DMS114 treated with DMSO at 0.1 percent for 48 hours (cell line): ENCODE data around the gene MPPED1.

Experiments
- DNase-seq: peaks from one replicate; lab custom pipeline; 2025; ENCODE audit not compliant: unreplicated experiment; lab: John Stamatoyannopoulos, UW

MPPED1 gene

GRCh38 chr22:43409800-43410199, 2.0 kb upstream of the MPPED1 start:
- no peak for DNase-seq

GRCh38 chr22:43411040-43411868, 560 bp upstream of the MPPED1 start:
- no peak for DNase-seq

GRCh38 chr22:43412808-43413795, 1.3 kb downstream of the MPPED1 start:
- no peak for DNase-seq

GRCh38 chr22:43413826-43414225, 2.0 kb downstream of the MPPED1 start:
- no peak for DNase-seq

GRCh38 chr22:43415681-43416080, 3.9 kb downstream of the MPPED1 start:
- DNase-seq, result no peak

GRCh38 chr22:43417555-43417954, 5.7 kb downstream of the MPPED1 start:
- DNase-seq, result no peak

GRCh38 chr22:43418079-43418825, 6.4 kb downstream of the MPPED1 start:
- no peak for DNase-seq

- no peak for DNase-seq
Measured at GRCh38 chr22:43419371-43420080, 7.7 kb downstream of the MPPED1 start.

GRCh38 chr22:43421046-43421665, 9.3 kb downstream of the MPPED1 start:
- no peak for DNase-seq

- no peak for DNase-seq
Measured at GRCh38 chr22:43421914-43422615, 10.3 kb downstream of the MPPED1 start.

- no peak for DNase-seq
Measured at GRCh38 chr22:43423046-43423445, 11.2 kb downstream of the MPPED1 start.

GRCh38 chr22:43424201-43424600, 12.4 kb downstream of the MPPED1 start:
- DNase-seq, result no peak

GRCh38 chr22:43424666-43425630, 13.1 kb downstream of the MPPED1 start:
- DNase-seq, result no peak

- DNase-seq, result no peak
Measured at GRCh38 chr22:43425976-43426785, 14.4 kb downstream of the MPPED1 start.

- no peak for DNase-seq
Measured at GRCh38 chr22:43426816-43427215, 15.0 kb downstream of the MPPED1 start.

- no peak for DNase-seq
Measured at GRCh38 chr22:43427296-43428004, 15.6 kb downstream of the MPPED1 start.

- no peak for DNase-seq
Measured at GRCh38 chr22:43428005-43428485, 16.2 kb downstream of the MPPED1 start.
